ENCODE results near the gene MUC5B.
A peak's percentile ranks its signal among the peaks of the same experiment; 100 is the strongest.
"Not testable (repeated sequence)": the region's sequence is repeated elsewhere in the genome, so short reads cannot be mapped to it uniquely, and the experiment has no call there.

MUC5B gene

GRCh38 chr11:1242751-1243150, 19.9 kb downstream of the MUC5B start:
- not testable (repeated sequence) for DNase-seq (ENCODE audit: low read depth in 1 of 2, low spot score in 1 of 2)

- DNase-seq (ENCODE audit: low read depth in 1 of 2, low spot score in 1 of 2), result not testable (repeated sequence)
Observed at GRCh38 chr11:1243521-1243920, 20.7 kb downstream of the MUC5B start.

GRCh38 chr11:1244557-1244956, 21.7 kb downstream of the MUC5B start:
- not testable (repeated sequence) for DNase-seq (ENCODE audit: low read depth in 1 of 2, low spot score in 1 of 2)

- DNase-seq (ENCODE audit: low read depth in 1 of 2, low spot score in 1 of 2), result not testable (repeated sequence)
Observed at GRCh38 chr11:1245717-1246116, 22.9 kb downstream of the MUC5B start.

GRCh38 chr11:1246301-1246700, 23.4 kb downstream of the MUC5B start:
- not testable (repeated sequence) for DNase-seq (ENCODE audit: low read depth in 1 of 2, low spot score in 1 of 2)

GRCh38 chr11:1247026-1247425, 24.2 kb downstream of the MUC5B start:
- DNase-seq (ENCODE audit: low read depth in 1 of 2, low spot score in 1 of 2), result not testable (repeated sequence)

GRCh38 chr11:1248951-1249350, 26.1 kb downstream of the MUC5B start:
- not testable (repeated sequence) for DNase-seq (ENCODE audit: low read depth in 1 of 2, low spot score in 1 of 2)

- not testable (repeated sequence) for DNase-seq (ENCODE audit: low read depth in 1 of 2, low spot score in 1 of 2)
Observed at GRCh38 chr11:1250411-1250810, 27.5 kb downstream of the MUC5B start.

- no peak for DNase-seq (ENCODE audit: low read depth in 1 of 2, low spot score in 1 of 2)
Observed at GRCh38 chr11:1251236-1251770, 28.4 kb downstream of the MUC5B start.

- DNase-seq (ENCODE audit: low read depth in 1 of 2, low spot score in 1 of 2), result no peak
Observed at GRCh38 chr11:1252371-1253102, 29.7 kb downstream of the MUC5B start.

- no peak for DNase-seq (ENCODE audit: low read depth in 1 of 2, low spot score in 1 of 2)
Observed at GRCh38 chr11:1253103-1253485, 30.2 kb downstream of the MUC5B start.

GRCh38 chr11:1254086-1254648, 31.3 kb downstream of the MUC5B start:
- DNase-seq (ENCODE audit: low read depth in 1 of 2, low spot score in 1 of 2), result no peak

GRCh38 chr11:1254733-1255132, 31.9 kb downstream of the MUC5B start:
- DNase-seq (ENCODE audit: low read depth in 1 of 2, low spot score in 1 of 2), result no peak

- no peak for DNase-seq (ENCODE audit: low read depth in 1 of 2, low spot score in 1 of 2)
Observed at GRCh38 chr11:1255151-1255550, 32.3 kb downstream of the MUC5B start.

- no peak for DNase-seq (ENCODE audit: low read depth in 1 of 2, low spot score in 1 of 2)
Observed at GRCh38 chr11:1256257-1257045, 33.6 kb downstream of the MUC5B start.

- DNase-seq (ENCODE audit: low read depth in 1 of 2, low spot score in 1 of 2), result no peak
Observed at GRCh38 chr11:1257366-1257765, 34.5 kb downstream of the MUC5B start.

GRCh38 chr11:1257916-1258315, 35.0 kb downstream of the MUC5B start:
- no peak for DNase-seq (ENCODE audit: low read depth in 1 of 2, low spot score in 1 of 2)

- no peak for DNase-seq (ENCODE audit: low read depth in 1 of 2, low spot score in 1 of 2)
Observed at GRCh38 chr11:1258401-1259075, 35.7 kb downstream of the MUC5B start.

- DNase-seq (ENCODE audit: low read depth in 1 of 2, low spot score in 1 of 2), result no peak
Observed at GRCh38 chr11:1259076-1259461, 36.2 kb downstream of the MUC5B start.

- DNase-seq (ENCODE audit: low read depth in 1 of 2, low spot score in 1 of 2), result no peak
Observed at GRCh38 chr11:1259561-1259960, 36.7 kb downstream of the MUC5B start.

- peak; percentile 18 to 38 for DNase-seq (ENCODE audit: low read depth in 1 of 2, low spot score in 1 of 2)
Observed at GRCh38 chr11:1260023-1260501, 37.2 kb downstream of the MUC5B start.

Data from activated CD4-positive, alpha-beta T cell treated with anti-CD3 and anti-CD28 coated beads, Interleukin-2, amount 50 U/mL, for 24 hours (primary cell).